Fibroblast of lung (primary cell): ENCODE data around the gene COPS6.
A peak's percentile ranks its signal among the peaks of the same experiment; 100 is the strongest.

Experiments used
- CTCF ChIP-seq, 2 donors: IDR thresholded peaks in 1 of 2; conservative IDR thresholded peaks in 1 of 2; 1 replicate in 1 of 2; 2 replicates in 1 of 2; pipeline ENCODE4 v1.5.1; 2011 to 2012; ENCODE audit warnings: low read length in 2 of 2, control low read depth in 1 of 2, inconsistent platforms in 1 of 2, low read depth in 1 of 2, mild to moderate bottlenecking in 1 of 2
- EZH2 ChIP-seq: IDR thresholded peaks from 2 replicates; pipeline ENCODE4 v1.5.1; 2012; ENCODE audit warnings: low read length, control low read depth, mild to moderate bottlenecking; ENCODE audit errors: missing control alignments

- TF ChIP-seq CTCF (conservative IDR thresholded peaks at IDR 0.05 in 1 of 2, IDR thresholded peaks at IDR 0.05 in 1 of 2; ENCODE audit: low read depth in 1 of 2, low read length in 2 of 2) (peak; percentile 64), EZH2 (no peak)
Measured at GRCh38 chr7:100081535-100082102, 7.2 kb upstream of the COPS6 start, which contains the start of gene ZNF3.
